ENCODE data around the gene KIF26B. TPM values are rescaled to one million over a fixed set of nuclear protein-coding genes. Genes with fewer than 3 reads are reported as not detected.

KIF26B gene
- polyA plus RNA-seq, 1 donor from 2014 or later, result 6.3 TPM

DNA sequence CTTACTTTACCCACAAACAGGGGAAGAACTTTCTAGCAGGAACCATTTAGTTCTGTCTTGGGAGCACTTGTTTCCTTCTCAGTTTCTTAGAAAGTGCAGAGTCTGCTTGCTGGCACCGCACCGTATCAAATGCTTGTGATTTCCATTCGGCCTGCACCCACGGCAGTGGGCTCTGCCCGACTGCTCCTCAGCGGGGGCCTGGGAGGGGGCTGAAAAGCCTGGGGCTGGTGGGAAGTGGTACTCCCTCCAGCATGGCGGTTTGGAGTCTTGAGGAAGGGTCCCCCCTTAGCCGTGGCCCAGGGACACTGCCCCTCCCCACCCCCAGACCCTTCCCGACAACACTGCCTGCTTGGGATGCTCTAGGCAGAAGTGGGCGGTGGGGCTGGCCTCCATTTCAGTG lies 57.0 kb downstream of the KIF26B start:
- no peaks in the 10 kb centered on the region for H3F3A ChIP-seq (ENCODE audit: insufficient read depth, low read length, poor library complexity, severe bottlenecking)
- H3K4me3 ChIP-seq (ENCODE audit: low read length), result no peak overlapping the region
- H3K4me2 ChIP-seq (ENCODE audit: low read length), result no peak overlapping the region
- no peak overlapping the region for H2AFZ ChIP-seq (ENCODE audit: low read depth, low read length)
- no peaks in the 10 kb centered on the region for H3K9me3 ChIP-seq (ENCODE audit: low read length)
- no peak overlapping the region for H3K27ac ChIP-seq (ENCODE audit: low read length)
- H3K79me2 ChIP-seq (replicated peaks; ENCODE audit: insufficient read depth, low read length), result no peaks in the 10 kb centered on the region
- H3K9me2 ChIP-seq (ENCODE audit: insufficient read depth, low read length), result no peaks in the 10 kb centered on the region
- H3K36me3 ChIP-seq (ENCODE audit: insufficient read depth, low read length), result no peaks in the 10 kb centered on the region
- H3K9ac ChIP-seq (ENCODE audit: low read length), result no peak overlapping the region
- H3K27me3 ChIP-seq (ENCODE audit: insufficient read depth, low read depth, low read length), result no peaks in the 10 kb centered on the region
- H4K20me1 ChIP-seq (ENCODE audit: insufficient read depth), result no peaks in the 10 kb centered on the region
- TF ChIP-seq RAD21 (conservative IDR thresholded peaks at IDR 0.05), result no peak
- TF ChIP-seq, protein P1, sequence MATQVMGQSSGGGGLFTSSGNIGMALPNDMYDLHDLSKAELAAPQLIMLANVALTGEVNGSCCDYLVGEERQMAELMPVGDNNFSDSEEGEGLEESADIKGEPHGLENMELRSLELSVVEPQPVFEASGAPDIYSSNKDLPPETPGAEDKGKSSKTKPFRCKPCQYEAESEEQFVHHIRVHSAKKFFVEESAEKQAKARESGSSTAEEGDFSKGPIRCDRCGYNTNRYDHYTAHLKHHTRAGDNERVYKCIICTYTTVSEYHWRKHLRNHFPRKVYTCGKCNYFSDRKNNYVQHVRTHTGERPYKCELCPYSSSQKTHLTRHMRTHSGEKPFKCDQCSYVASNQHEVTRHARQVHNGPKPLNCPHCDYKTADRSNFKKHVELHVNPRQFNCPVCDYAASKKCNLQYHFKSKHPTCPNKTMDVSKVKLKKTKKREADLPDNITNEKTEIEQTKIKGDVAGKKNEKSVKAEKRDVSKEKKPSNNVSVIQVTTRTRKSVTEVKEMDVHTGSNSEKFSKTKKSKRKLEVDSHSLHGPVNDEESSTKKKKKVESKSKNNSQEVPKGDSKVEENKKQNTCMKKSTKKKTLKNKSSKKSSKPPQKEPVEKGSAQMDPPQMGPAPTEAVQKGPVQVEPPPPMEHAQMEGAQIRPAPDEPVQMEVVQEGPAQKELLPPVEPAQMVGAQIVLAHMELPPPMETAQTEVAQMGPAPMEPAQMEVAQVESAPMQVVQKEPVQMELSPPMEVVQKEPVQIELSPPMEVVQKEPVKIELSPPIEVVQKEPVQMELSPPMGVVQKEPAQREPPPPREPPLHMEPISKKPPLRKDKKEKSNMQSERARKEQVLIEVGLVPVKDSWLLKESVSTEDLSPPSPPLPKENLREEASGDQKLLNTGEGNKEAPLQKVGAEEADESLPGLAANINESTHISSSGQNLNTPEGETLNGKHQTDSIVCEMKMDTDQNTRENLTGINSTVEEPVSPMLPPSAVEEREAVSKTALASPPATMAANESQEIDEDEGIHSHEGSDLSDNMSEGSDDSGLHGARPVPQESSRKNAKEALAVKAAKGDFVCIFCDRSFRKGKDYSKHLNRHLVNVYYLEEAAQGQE (IDR thresholded peaks at IDR 0.05; ENCODE audit: borderline replicate concordance), result no peak
- no peak for TF ChIP-seq MXI1 (conservative IDR thresholded peaks at IDR 0.05; ENCODE audit: poor library complexity, severe bottlenecking)
- TF ChIP-seq EP300 (conservative IDR thresholded peaks at IDR 0.05; ENCODE audit: poor library complexity, severe bottlenecking), result no peak
- TF ChIP-seq, protein P2, sequence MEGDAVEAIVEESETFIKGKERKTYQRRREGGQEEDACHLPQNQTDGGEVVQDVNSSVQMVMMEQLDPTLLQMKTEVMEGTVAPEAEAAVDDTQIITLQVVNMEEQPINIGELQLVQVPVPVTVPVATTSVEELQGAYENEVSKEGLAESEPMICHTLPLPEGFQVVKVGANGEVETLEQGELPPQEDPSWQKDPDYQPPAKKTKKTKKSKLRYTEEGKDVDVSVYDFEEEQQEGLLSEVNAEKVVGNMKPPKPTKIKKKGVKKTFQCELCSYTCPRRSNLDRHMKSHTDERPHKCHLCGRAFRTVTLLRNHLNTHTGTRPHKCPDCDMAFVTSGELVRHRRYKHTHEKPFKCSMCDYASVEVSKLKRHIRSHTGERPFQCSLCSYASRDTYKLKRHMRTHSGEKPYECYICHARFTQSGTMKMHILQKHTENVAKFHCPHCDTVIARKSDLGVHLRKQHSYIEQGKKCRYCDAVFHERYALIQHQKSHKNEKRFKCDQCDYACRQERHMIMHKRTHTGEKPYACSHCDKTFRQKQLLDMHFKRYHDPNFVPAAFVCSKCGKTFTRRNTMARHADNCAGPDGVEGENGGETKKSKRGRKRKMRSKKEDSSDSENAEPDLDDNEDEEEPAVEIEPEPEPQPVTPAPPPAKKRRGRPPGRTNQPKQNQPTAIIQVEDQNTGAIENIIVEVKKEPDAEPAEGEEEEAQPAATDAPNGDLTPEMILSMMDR (IDR thresholded peaks at IDR 0.05; ENCODE audit: poor library complexity, severe bottlenecking), result no peak
- TF ChIP-seq EZH2 (IDR thresholded peaks at IDR 0.05; ENCODE audit: borderline replicate concordance, insufficient read depth, low read length, poor library complexity, severe bottlenecking), result no peak
- no peak for TF ChIP-seq POLR2AphosphoS5 (IDR thresholded peaks at IDR 0.05)

DNA sequence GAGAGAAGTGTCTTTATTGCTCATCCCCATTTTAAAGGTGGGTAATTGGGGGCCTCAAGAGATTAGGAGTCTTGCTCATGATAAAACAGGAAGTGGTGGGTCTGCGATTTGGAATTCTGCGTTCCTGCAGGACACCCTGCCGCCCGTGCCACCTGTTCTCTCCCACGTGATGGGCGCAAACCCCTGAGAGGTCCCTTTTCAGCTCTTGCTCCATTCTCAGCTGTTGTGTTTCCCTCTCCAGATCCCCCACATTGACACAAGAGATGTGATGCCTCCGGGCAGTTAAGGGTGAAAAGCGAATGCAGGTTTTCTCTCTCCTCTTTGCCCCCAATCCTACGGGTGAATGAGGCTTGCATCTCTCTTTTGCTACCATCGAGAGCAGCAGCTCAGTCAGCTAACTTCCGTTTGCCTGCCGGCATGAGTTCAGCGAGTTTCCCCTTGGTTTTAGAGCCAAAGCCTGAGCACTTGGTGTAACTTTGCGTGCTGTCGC lies 57.5 kb downstream of the KIF26B start:
- no peak overlapping the region for H2AFZ ChIP-seq (ENCODE audit: low read depth, low read length)
- H3K9me2 ChIP-seq (ENCODE audit: insufficient read depth, low read length), result no peaks in the 10 kb centered on the region
- no peaks in the 10 kb centered on the region for H4K20me1 ChIP-seq (ENCODE audit: insufficient read depth)
- TF ChIP-seq SMC3 (conservative IDR thresholded peaks at IDR 0.05; ENCODE audit: poor library complexity), result no peak
- TF ChIP-seq, protein P1 (IDR thresholded peaks at IDR 0.05; ENCODE audit: borderline replicate concordance), result no peak
- TF ChIP-seq EP300 (conservative IDR thresholded peaks at IDR 0.05; ENCODE audit: poor library complexity, severe bottlenecking), result no peak
- no peak for TF ChIP-seq EZH2 (IDR thresholded peaks at IDR 0.05; ENCODE audit: borderline replicate concordance, insufficient read depth, low read length, poor library complexity, severe bottlenecking)
- TF ChIP-seq, protein P2 (IDR thresholded peaks at IDR 0.05; ENCODE audit: poor library complexity, severe bottlenecking), result no peak
- TF ChIP-seq MXI1 (conservative IDR thresholded peaks at IDR 0.05; ENCODE audit: poor library complexity, severe bottlenecking), result no peak
- TF ChIP-seq RAD21 (conservative IDR thresholded peaks at IDR 0.05), result no peak
- no peak for TF ChIP-seq POLR2AphosphoS5 (IDR thresholded peaks at IDR 0.05)
- H3K27me3 ChIP-seq (ENCODE audit: insufficient read depth, low read depth, low read length), result no peaks in the 10 kb centered on the region
- H3K9me3 ChIP-seq (ENCODE audit: low read length), result no peaks in the 10 kb centered on the region
- no peaks in the 10 kb centered on the region for H3K36me3 ChIP-seq (ENCODE audit: insufficient read depth, low read length)
- no peak overlapping the region for H3K9ac ChIP-seq (ENCODE audit: low read length)
- no peak overlapping the region for H3K4me2 ChIP-seq (ENCODE audit: low read length)
- no peak overlapping the region for H3K27ac ChIP-seq (ENCODE audit: low read length)
- no peaks in the 10 kb centered on the region for H3F3A ChIP-seq (ENCODE audit: insufficient read depth, low read length, poor library complexity, severe bottlenecking)
- no peak overlapping the region for H3K4me3 ChIP-seq (ENCODE audit: low read length)
- H3K79me2 ChIP-seq (replicated peaks; ENCODE audit: insufficient read depth, low read length), result no peaks in the 10 kb centered on the region

All from neural cell (in vitro differentiated cells).